Gastrocnemius medialis (tissue), 4 donors: Measurements from ENCODE around the gene MECP2.

Source experiments
- POLR2A ChIP-seq, 2 donors: fragments of 450-650 bp; IDR thresholded peaks; one replicate each; pipeline ENCODE4 v1.6.1; 2017; ENCODE audit warnings: antibody characterized with exemption in 2 of 2, mild to moderate bottlenecking in 2 of 2, moderate library complexity in 2 of 2
- TF ChIP-seq, protein P1 (sequence below), 5 experiments: fragments of 450-650 bp in 3 of 5; fragments of 200-600 bp in 2 of 5; sonication (generic) in 2 of 5; IDR thresholded peaks in 4 of 5; conservative IDR thresholded peaks in 1 of 5; 1 replicate in 4 of 5; 2 replicates in 1 of 5; pipeline ENCODE4 v1.5.1; 2016 to 2019; ENCODE audit warnings: antibody characterized with exemption in 5 of 5, mild to moderate bottlenecking in 3 of 5, moderate library complexity in 3 of 5

GRCh38 chrX:154027986-154028385 is 69.5 kb downstream of the MECP2 start:
- TF ChIP-seq, protein P1, sequence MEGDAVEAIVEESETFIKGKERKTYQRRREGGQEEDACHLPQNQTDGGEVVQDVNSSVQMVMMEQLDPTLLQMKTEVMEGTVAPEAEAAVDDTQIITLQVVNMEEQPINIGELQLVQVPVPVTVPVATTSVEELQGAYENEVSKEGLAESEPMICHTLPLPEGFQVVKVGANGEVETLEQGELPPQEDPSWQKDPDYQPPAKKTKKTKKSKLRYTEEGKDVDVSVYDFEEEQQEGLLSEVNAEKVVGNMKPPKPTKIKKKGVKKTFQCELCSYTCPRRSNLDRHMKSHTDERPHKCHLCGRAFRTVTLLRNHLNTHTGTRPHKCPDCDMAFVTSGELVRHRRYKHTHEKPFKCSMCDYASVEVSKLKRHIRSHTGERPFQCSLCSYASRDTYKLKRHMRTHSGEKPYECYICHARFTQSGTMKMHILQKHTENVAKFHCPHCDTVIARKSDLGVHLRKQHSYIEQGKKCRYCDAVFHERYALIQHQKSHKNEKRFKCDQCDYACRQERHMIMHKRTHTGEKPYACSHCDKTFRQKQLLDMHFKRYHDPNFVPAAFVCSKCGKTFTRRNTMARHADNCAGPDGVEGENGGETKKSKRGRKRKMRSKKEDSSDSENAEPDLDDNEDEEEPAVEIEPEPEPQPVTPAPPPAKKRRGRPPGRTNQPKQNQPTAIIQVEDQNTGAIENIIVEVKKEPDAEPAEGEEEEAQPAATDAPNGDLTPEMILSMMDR (IDR thresholded peaks at IDR 0.05 in 4 of 5, conservative IDR thresholded peaks at IDR 0.05 in 1 of 5) = no peak
- TF ChIP-seq POLR2A (IDR thresholded peaks at IDR 0.05) = no peak
